ENCODE measurements around the gene SH3TC2.
A peak's percentile ranks its signal among the peaks of the same experiment; 100 is the strongest.

SH3TC2 gene

GRCh38 chr5:149038336-149039080 lies 24.4 kb downstream of the SH3TC2 start:
- POLR2A ChIA-PET = no interaction called here
- TF ChIP-seq SUZ12 (IDR thresholded peaks at IDR 0.05) (no peak), FOXM1 (IDR thresholded peaks at IDR 0.05; ENCODE audit: borderline replicate concordance) (no peak), ELF4 (IDR thresholded peaks at IDR 0.05) (no peak), ZNF384 (IDR thresholded peaks at IDR 0.05) (no peak), NFRKB (IDR thresholded peaks at IDR 0.05) (no peak), L3MBTL2 (conservative IDR thresholded peaks at IDR 0.05) (no peak), ARNT (IDR thresholded peaks at IDR 0.05) (no peak), FOXK2 (IDR thresholded peaks at IDR 0.05) (no peak), SP1 (IDR thresholded peaks at IDR 0.05) (no peak), CTBP1 (IDR thresholded peaks at IDR 0.05; ENCODE audit: borderline replicate concordance) (no peak), FOXA1 (IDR thresholded peaks at IDR 0.05) (no peak), LEF1 (IDR thresholded peaks at IDR 0.05; ENCODE audit: borderline replicate concordance) (no peak), HDGF (IDR thresholded peaks at IDR 0.05; ENCODE audit: borderline replicate concordance) (no peak), PKNOX1 (IDR thresholded peaks at IDR 0.05) (no peak), BHLHE40 (IDR thresholded peaks at IDR 0.05; ENCODE audit: borderline replicate concordance) (no peak)
- no peak for DNase-seq (ENCODE audit: extremely low spot score)
- CTCF ChIA-PET = interaction anchor here (0.6 to 4.8 kb wide), 3 partner anchors 76 to 308 kb away, joined by 4 to 24 read pairs (median 4); no protein-coding TSS in a partner anchor

- TF ChIP-seq BHLHE40 (IDR thresholded peaks at IDR 0.05; ENCODE audit: borderline replicate concordance) (no peak), CTBP1 (IDR thresholded peaks at IDR 0.05; ENCODE audit: borderline replicate concordance) (no peak)
- no peak for DNase-seq (ENCODE audit: extremely low spot score)
- POLR2A ChIA-PET = no interaction called here
- CTCF ChIA-PET = interaction anchor here (3.4 to 4.8 kb wide), 2 partner anchors 304 to 307 kb away, joined by 24 to 41 read pairs; no protein-coding TSS in a partner anchor
Measured at GRCh38 chr5:149037817-149038216, 25.0 kb downstream of the SH3TC2 start.

GRCh38 chr5:149036970-149037369 lies 25.9 kb downstream of the SH3TC2 start:
- DNase-seq (ENCODE audit: extremely low spot score) = no peak
- ChIA-PET POLR2A (no interaction called here), CTCF (interaction anchor here (0.6 to 4.8 kb wide), 7 partner anchors 26 to 306 kb away, joined by 3 to 41 read pairs (median 5); no protein-coding TSS in a partner anchor)
- TF ChIP-seq SP1 (IDR thresholded peaks at IDR 0.05) = no peak
- TF ChIP-seq NFRKB (IDR thresholded peaks at IDR 0.05) = no peak
- no peak for TF ChIP-seq FOXM1 (IDR thresholded peaks at IDR 0.05; ENCODE audit: borderline replicate concordance)

- TF ChIP-seq FOXK2 (IDR thresholded peaks at IDR 0.05) = no peak
- TF ChIP-seq ELF4 (IDR thresholded peaks at IDR 0.05) = no peak
- no peak for TF ChIP-seq FOXA1 (IDR thresholded peaks at IDR 0.05)
- no peak for TF ChIP-seq ZNF384 (IDR thresholded peaks at IDR 0.05)
- TF ChIP-seq BHLHE40 (IDR thresholded peaks at IDR 0.05; ENCODE audit: borderline replicate concordance) = no peak
- TF ChIP-seq HDGF (IDR thresholded peaks at IDR 0.05; ENCODE audit: borderline replicate concordance) = no peak
- no peak for TF ChIP-seq SUZ12 (IDR thresholded peaks at IDR 0.05)
- no peak for TF ChIP-seq NFRKB (IDR thresholded peaks at IDR 0.05)
- no peak for TF ChIP-seq FOXM1 (IDR thresholded peaks at IDR 0.05; ENCODE audit: borderline replicate concordance)
- no peak for TF ChIP-seq ARNT (IDR thresholded peaks at IDR 0.05)
- no peak for TF ChIP-seq PKNOX1 (IDR thresholded peaks at IDR 0.05)
- TF ChIP-seq L3MBTL2 (conservative IDR thresholded peaks at IDR 0.05) = no peak
- TF ChIP-seq SP1 (IDR thresholded peaks at IDR 0.05) = no peak
- TF ChIP-seq TARDBP (IDR thresholded peaks at IDR 0.05) = no peak
- TF ChIP-seq LEF1 (IDR thresholded peaks at IDR 0.05; ENCODE audit: borderline replicate concordance) = no peak
- TF ChIP-seq CTBP1 (IDR thresholded peaks at IDR 0.05; ENCODE audit: borderline replicate concordance) = no peak
- ChIA-PET CTCF (interaction anchor here (0.6 to 4.8 kb wide), 12 partner anchors 8 to 305 kb away, joined by 3 to 41 read pairs (median 6); no protein-coding TSS in a partner anchor), POLR2A (no interaction called here)
- no peak for DNase-seq (ENCODE audit: extremely low spot score)
Measured at GRCh38 chr5:149036168-149036567, 26.7 kb downstream of the SH3TC2 start.

- ChIA-PET CTCF (interaction anchor here (0.6 to 4.8 kb wide), 23 partner anchors 9 to 315 kb away, joined by 3 to 41 read pairs (median 5); no protein-coding TSS in a partner anchor), POLR2A (no interaction called here)
- TF ChIP-seq NFRKB (IDR thresholded peaks at IDR 0.05) = no peak
- no peak for TF ChIP-seq ZNF384 (IDR thresholded peaks at IDR 0.05)
- no peak for TF ChIP-seq BHLHE40 (IDR thresholded peaks at IDR 0.05; ENCODE audit: borderline replicate concordance)
- TF ChIP-seq CTBP1 (IDR thresholded peaks at IDR 0.05; ENCODE audit: borderline replicate concordance) = no peak
- TF ChIP-seq SUZ12 (IDR thresholded peaks at IDR 0.05) = no peak
- no peak for TF ChIP-seq LEF1 (IDR thresholded peaks at IDR 0.05; ENCODE audit: borderline replicate concordance)
- TF ChIP-seq L3MBTL2 (conservative IDR thresholded peaks at IDR 0.05) = no peak
- TF ChIP-seq FOXM1 (IDR thresholded peaks at IDR 0.05; ENCODE audit: borderline replicate concordance) = no peak
- TF ChIP-seq FOXK2 (IDR thresholded peaks at IDR 0.05) = no peak
- TF ChIP-seq TARDBP (IDR thresholded peaks at IDR 0.05) = no peak
- no peak for TF ChIP-seq SP1 (IDR thresholded peaks at IDR 0.05)
- no peak for TF ChIP-seq FOXA1 (IDR thresholded peaks at IDR 0.05)
- no peak for TF ChIP-seq ARNT (IDR thresholded peaks at IDR 0.05)
- no peak for TF ChIP-seq ELF4 (IDR thresholded peaks at IDR 0.05)
- no peak for TF ChIP-seq PKNOX1 (IDR thresholded peaks at IDR 0.05)
- TF ChIP-seq HDGF (IDR thresholded peaks at IDR 0.05; ENCODE audit: borderline replicate concordance) = no peak
- peak; percentile 72 for DNase-seq (ENCODE audit: extremely low spot score)
Measured at GRCh38 chr5:149035372-149035790, 27.5 kb downstream of the SH3TC2 start.

Data from HEK293T (cell line).